ENCODE results near the gene MT1F. TPM values are rescaled to one million over a fixed set of nuclear protein-coding genes. Genes with fewer than 3 reads are reported as not detected.

Gene MT1F
- total and polyA plus RNA-seq, 10 of the 15 experiments (the other 5 are each of a cell fraction or from before 2014, with no cell fraction given): 0.28 to 2.5 (median 1.1) TPM; not detected in 1

GRCh38 chr16:56670620-56670934 lies 12.8 kb downstream of the MT1F start:
- Histone ChIP-seq H3K4me1 (ENCODE audit: control insufficient read depth, insufficient read depth, low read length) (no peaks in the 10 kb centered on the region), H3K27me3 (replicated peaks in 1 of 2; ENCODE audit: control insufficient read depth in 2 of 2, insufficient read depth in 2 of 2, low read length in 1 of 2) (peaks cover 19 to 26% of the 10 kb centered on the region in 2 experiments), H3K9ac (ENCODE audit: control insufficient read depth, insufficient read depth, low read length) (no peak overlapping the region), H4K20me1 (ENCODE audit: control insufficient read depth, insufficient read depth) (no peaks in the 10 kb centered on the region), H3K36me3 (ENCODE audit: control insufficient read depth in 2 of 2, insufficient read depth in 2 of 2, low read length in 1 of 2) (no peaks in the 10 kb centered on the region), H3K79me2 (ENCODE audit: control insufficient read depth, insufficient read depth, low read length) (no peaks in the 10 kb centered on the region), H3K27ac (ENCODE audit: control insufficient read depth, insufficient read depth) (no peak overlapping the region), H3K4me2 (ENCODE audit: control insufficient read depth, insufficient read depth) (no peak overlapping the region), H3K9me3 (replicated peaks; ENCODE audit: control insufficient read depth, insufficient read depth, low read length) (no peaks in the 10 kb centered on the region), H2AFZ (ENCODE audit: control insufficient read depth, low read depth, low read length) (no peak overlapping the region), H3K4me3 (no peak overlapping the region)
- ChIA-PET SMC1A (ENCODE audit: uncharacterized antibody, unreplicated experiment) (no interaction called here), CTCF (interaction anchor here (1.0 to 1.6 kb wide), 2 partner anchors 31 to 219 kb away, joined by 3 to 4 read pairs; partner anchors contain the start of genes NUDT21 and OGFOD1), RAD21 (ENCODE audit: unreplicated experiment) (no interaction called here), POLR2A (interaction anchor here (0.8 kb wide), 1 partner anchor 31 kb away, joined by 3 read pairs; no protein-coding TSS in a partner anchor)
- in situ Hi-C loops (cut with MboI) (no loop called here), intact Hi-C loops (cut with micrococcal nuclease; ENCODE audit: unreplicated experiment) (no loop called here)
- BruUV-seq (replicated peaks): no TSS peak
- DNase-seq (ENCODE audit: low read depth, low spot score) (no peak), ATAC-seq (no peak), FAIRE-seq (no peak)
- TF ChIP-seq MTA3 (IDR thresholded peaks at IDR 0.05; ENCODE audit: borderline replicate concordance, low read length) (no peak), EGR1 (IDR thresholded peaks at IDR 0.05; ENCODE audit: borderline replicate concordance in 1 of 2, low read depth in 2 of 2, low read length in 2 of 2) (no peak), MLLT1 (IDR thresholded peaks at IDR 0.05) (no peak), CBX3 (IDR thresholded peaks at IDR 0.05; ENCODE audit: borderline replicate concordance, low read depth) (no peak), REST (IDR thresholded peaks at IDR 0.05; ENCODE audit: low read depth, low read length) (no peak), ASH2L (IDR thresholded peaks at IDR 0.05; ENCODE audit: borderline replicate concordance, low read depth) (no peak), ATF7 (IDR thresholded peaks at IDR 0.05; ENCODE audit: low read depth) (no peak), TBL1XR1 (IDR thresholded peaks at IDR 0.05; ENCODE audit: low read depth, low read length) (no peak), ZBTB40 (IDR thresholded peaks at IDR 0.05; ENCODE audit: borderline replicate concordance) (no peak), SKIL (IDR thresholded peaks at IDR 0.05; ENCODE audit: low read depth, poor library complexity, severe bottlenecking) (no peak)
- WGBS (ENCODE audit: insufficient coverage, insufficient replicate concordance, low lambda C conversion rate, missing lambda C conversion rate): 0% methylated on average over 2 of the region's 2 CpGs

All from GM12878 (cell line).